DMS 273 (cell line): Measurements from ENCODE around the gene AGRN.

Experiments used
- DNase-seq: peaks from one replicate; lab custom pipeline; 2025; ENCODE audit not compliant: unreplicated experiment; lab: John Stamatoyannopoulos, UW

AGRN gene

DNA sequence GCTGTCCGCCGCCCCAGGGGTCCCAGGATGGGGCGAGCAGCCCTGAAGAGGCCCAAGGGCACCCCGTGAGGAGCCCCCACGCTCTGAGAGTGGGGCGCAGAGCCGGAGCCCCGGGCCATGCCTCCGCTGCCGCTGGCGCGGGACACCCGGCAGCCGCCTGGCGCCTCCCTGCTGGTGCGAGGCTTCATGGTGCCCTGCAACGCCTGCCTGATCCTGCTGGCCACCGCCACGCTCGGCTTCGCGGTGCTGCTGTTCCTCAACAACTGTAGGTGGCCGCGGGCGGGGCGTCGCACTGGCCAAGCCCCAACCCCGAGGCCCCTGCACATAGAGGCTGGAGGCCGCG lies 14.5 kb downstream of the AGRN start:
- DNase-seq: no peak

DNA sequence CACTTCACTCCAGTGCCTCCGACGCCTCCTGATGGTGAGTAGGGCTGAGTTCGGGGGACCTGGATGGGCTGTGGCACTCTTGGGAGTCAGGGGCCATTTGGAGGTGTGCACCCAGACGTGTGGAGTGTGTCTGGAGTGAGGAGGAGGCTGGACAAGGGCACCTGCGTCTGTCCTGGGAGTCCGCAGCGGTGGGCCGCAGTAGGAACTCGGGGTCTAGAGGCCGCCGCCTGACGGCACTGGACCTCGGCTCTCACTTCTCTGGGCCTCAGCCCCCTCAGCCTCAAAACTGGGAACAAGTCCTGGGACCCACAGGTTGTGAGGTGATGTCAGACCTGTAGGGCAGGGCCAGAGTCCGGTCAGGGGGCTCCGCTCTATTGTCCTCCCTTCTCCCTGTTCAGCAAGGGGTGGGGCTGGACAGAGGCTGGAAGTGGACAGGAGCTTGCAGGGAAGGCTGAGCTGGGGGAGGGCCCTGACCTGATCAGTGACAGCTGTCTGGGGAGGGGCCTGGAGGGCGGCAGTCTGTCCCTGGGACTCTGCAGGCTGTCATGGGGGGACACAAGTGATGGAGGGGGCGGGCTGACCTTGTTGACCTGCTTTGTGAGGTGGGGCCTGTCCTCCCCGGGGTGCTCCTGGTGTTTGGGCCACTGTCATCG lies 15.5 kb downstream of the AGRN start:
- DNase-seq: peak; percentile 34

DNA sequence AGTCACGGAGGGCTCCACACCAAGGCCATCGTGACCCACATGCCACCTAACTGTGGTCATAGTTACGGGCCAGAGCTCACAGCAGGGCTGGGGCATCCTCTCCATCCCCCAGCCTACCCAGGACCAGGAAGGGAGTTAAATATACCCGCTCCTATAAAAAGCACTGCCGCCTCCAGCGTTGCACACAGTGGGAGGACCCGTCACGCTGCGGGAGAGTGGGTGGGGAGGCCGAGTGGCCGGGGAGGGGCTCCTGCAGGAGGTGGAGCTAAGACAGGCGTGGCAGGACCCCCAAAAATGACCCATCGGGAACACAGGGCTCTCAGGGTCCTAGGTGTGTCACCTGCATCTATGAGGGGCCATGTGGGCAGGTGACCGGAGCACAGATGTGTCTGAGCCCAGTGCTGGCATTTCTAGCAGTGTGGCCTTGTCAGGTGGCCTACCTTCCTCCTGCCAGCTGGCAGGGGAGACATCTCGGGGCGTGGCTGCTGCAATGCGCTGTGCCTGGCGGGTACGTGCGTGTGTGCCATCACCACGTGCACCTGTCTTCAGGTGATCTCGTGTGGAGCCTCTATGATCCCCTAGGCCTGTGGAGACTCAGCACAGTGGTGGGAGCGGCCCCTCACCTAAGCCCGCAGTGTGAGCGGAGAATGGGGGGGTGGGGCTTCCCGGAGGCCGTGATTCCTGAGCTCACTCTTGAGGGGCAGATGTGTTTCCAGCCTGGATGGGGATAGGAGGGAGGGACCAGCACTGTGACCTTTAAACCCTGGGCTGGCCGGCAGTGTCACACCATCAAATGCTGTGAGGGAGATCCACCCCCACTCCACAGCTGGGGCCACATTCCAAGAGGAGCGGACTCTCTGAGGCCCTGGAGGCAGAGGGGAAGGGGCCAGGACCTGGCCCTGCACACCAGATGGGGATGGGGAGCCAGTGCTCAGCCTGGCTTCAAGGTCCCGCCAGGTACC lies 17.7 kb downstream of the AGRN start:
- DNase-seq: no peak

DNA sequence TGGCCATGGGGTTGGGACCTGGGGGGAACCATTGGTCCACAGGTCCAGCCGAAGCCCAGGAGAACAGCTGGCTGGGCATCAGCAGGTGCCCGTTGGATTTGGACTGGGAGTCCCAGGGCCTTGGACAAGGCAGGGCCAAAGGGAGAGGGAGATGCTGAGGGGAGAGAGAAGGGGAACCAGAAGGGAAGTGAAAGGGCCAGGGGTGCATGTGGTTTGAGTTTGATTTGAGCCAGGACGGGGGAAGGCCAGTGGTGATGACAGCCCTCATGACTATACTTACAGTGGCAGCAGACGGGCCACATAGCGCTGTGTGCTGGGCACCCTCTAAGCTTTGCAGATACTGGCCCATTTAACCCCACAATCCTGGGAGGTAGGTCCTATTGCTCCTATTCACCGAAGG lies 18.8 kb downstream of the AGRN start:
- DNase-seq: no peak

DNA sequence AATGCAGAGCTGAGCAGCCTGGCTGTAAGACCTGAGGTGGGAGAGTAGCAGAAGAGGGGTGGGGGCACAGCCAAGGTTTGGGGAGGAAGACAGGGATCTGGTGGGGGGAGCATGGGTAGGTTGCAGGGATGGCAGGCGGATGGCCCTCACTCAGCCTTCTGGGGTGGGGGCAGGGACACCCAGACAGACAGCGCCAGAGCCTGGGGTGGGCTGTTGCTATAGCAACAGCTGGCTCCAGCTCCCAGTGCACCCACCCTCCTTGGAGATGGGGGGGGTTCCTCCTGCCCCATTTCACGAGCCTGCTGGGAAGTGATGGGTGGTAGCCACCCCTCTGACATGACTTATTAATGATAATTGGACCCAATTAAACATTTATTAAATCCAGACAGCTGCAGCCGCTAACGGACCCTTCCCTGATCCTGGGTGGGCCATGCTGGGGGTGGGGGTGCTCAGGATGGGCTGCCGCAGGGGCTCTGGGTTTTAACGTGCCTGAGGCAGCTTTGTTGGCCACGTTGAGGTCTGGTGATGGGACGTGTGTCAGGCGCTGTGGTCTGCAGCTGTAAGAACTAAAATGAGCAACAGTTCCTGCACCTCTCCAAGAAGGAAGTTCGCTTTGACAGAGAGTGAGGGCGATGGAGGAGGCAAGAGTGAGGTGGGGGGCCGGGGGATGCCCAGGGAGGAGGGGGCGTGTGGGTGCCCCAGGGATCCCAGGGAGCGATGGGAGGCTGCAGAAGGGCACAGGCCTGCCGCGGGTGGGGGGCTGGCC lies 19.4 kb downstream of the AGRN start:
- DNase-seq: no peak

DNA sequence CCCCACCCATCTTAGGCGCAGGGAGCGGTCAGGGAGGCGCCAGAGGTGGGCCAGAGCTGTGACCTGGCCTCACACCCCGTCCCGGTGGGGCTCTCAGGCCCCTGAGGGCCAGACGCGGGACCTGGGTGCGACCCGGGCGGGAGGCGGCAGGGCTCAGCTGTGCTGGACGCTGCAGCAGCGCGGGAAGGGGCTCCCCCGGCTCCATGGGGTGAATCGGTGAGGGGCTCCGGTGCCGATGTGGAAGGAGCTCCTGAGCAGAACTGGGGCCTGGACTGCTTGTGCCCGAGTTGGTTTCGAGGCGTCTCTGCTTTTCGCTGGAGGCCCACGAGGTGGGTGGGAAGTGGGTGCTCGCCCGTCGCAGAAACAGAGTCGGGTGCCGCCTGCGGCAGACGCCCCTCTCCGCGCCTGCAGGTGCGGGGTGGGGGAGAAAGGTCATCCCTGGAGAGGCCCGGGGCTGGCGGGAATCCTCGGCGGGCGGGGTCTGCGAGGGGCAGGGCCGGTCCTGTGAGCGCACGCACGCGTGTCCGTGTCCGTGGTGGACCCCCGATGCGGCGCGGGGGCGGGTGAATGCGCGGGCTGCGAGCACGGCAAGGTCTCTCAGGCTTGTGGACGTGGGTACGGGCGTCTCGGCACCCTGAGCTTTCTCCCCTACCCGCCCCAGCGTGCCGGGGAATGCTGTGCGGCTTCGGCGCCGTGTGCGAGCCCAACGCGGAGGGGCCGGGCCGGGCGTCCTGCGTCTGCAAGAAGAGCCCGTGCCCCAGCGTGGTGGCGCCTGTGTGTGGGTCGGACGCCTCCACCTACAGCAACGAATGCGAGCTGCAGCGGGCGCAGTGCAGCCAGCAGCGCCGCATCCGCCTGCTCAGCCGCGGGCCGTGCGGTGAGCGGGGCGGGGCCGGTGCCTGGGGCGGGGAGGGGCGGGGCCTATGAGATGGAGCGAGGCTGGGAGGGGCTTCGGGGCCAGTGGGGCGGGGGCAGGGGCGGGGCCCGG lies 20.4 kb downstream of the AGRN start:
- peak; percentile 86 for DNase-seq

DNA sequence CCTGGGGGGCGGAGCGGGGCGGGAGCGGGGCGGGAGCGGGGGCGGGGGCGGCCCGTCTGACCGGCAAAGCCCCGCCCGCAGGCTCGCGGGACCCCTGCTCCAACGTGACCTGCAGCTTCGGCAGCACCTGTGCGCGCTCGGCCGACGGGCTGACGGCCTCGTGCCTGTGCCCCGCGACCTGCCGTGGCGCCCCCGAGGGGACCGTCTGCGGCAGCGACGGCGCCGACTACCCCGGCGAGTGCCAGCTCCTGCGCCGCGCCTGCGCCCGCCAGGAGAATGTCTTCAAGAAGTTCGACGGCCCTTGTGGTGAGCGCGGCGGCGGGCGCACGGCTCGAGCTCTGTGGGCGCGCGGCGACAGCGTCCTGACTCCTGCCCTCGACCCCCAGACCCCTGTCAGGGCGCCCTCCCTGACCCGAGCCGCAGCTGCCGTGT lies 21.2 kb downstream of the AGRN start:
- DNase-seq: no peak

DNA sequence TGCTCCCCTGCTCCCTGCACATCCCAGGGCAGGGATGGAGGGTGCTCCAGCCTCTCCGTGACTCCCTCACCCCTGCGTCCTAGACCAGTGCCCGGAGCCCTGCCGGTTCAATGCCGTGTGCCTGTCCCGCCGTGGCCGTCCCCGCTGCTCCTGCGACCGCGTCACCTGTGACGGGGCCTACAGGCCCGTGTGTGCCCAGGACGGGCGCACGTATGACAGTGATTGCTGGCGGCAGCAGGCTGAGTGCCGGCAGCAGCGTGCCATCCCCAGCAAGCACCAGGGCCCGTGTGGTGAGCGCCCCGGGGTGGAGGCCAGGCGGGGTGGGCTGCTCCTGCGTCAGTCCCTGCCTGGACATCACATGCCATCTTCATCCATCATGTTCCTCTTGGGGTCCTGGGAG lies 22.0 kb downstream of the AGRN start:
- DNase-seq: no peak

DNA sequence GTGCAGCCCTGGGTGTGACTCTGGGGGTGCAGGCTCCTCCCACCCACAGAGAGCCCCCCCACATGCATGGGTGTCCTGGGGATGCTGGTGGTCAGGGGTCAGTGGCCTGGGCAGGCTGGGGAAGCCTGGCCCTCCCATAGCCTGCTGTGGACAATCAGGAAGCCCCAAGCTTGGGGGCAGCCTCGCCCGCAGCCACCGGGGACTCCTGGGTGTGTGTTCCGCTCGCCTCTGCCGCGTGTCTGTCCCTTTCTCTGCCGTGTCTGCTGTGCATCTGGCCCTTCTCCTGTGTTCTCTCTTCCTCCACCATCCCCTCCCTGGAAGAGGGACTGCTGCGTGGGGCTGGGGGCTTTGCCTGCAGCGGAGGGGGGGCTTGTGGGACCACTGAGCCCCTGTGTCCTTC lies 22.9 kb downstream of the AGRN start:
- no peak for DNase-seq

DNA sequence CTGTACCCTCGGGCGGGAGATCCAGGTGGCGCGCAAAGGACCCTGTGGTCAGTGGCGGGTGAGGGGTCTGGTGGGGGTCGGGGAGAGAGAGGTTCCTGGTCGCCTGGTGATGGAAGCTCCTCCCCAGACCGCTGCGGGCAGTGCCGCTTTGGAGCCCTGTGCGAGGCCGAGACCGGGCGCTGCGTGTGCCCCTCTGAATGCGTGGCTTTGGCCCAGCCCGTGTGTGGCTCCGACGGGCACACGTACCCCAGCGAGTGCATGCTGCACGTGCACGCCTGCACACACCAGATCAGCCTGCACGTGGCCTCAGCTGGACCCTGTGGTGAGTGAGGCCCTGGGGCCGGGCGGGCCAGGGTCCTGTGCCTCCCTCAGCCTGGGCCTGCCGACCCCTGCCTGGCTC lies 23.5 kb downstream of the AGRN start:
- no peak for DNase-seq

DNA sequence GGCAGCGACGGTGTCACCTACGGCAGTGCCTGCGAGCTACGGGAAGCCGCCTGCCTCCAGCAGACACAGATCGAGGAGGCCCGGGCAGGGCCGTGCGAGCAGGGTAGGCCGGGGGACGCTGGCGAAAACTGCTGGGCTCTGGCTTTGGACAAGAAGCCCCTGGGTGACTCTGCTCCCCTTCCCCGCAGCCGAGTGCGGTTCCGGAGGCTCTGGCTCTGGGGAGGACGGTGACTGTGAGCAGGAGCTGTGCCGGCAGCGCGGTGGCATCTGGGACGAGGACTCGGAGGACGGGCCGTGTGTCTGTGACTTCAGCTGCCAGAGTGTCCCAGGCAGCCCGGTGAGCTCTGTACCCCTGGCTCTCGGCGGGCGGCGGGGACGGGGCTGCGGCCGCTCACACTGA lies 24.0 kb downstream of the AGRN start:
- no peak for DNase-seq

DNA sequence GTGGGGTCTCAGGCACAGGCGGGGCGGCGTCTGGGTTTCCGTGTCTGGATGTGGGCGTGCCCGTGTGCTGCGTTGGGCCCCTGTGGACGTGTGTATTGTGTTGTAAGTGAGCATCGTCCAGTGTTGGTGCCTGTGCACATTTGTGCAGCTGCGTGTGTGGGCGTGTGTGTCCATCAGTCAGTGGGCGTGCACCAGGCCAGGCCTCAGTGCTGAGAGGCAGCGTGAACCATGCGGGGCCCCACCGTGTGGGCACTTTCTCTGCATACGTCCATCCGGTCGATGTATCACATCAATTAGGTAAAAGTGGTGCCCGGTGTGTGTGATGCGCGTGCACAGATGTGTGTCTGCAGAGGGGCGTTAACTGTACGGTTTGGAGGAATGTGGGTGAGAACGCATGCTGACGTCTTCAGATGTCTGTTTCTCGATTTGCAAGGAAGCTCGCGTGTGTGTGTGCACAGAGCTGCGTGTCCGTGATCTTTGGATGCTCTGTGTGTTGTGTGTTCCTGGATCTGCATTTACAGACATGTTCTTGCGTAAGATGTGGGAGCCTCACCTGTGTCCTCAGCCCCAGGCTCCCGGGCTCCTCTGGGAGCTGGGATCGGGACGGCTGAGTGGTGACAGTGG lies 24.6 kb downstream of the AGRN start:
- DNase-seq: no peak

DNA sequence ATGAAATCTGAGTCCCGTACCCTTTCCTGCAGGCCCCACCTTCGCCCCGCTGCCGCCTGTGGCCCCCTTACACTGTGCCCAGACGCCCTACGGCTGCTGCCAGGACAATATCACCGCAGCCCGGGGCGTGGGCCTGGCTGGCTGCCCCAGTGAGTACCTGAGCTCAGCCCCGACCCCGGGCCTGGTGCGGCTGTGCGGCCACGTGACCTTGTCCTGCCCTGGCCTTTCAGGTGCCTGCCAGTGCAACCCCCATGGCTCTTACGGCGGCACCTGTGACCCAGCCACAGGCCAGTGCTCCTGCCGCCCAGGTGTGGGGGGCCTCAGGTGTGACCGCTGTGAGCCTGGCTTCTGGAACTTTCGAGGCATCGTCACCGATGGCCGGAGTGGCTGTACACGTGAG lies 25.2 kb downstream of the AGRN start:
- no peak for DNase-seq

DNA sequence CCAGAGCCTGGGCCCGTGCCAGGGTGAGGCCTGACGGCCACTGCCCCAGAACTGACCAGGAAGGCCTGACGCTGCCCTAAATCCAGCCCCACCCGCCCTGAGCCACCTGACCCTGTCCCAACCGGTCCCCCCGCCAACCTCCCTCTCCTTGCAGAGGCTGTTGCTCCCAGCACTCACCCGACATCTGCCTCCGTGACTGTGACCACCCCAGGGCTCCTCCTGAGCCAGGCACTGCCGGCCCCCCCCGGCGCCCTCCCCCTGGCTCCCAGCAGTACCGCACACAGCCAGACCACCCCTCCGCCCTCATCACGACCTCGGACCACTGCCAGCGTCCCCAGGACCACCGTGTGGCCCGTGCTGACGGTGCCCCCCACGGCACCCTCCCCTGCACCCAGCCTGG lies 26.3 kb downstream of the AGRN start:
- no peak for DNase-seq

DNA sequence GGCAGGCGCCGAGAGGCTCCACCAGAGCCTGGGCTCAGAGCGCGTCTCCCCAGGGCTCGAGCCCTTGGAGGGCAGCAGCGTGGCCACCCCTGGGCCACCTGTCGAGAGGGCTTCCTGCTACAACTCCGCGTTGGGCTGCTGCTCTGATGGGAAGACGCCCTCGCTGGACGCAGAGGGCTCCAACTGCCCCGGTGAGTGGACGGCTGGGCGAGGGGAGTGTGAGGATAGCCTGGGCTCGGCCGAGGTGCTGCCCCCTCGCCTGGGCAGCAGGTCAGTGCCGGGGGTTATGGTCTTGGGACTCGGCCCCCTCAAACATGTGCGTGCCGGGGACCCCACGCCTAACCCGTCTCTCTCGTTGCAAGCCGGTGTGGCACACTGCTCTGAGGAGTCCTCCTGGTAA lies 26.8 kb downstream of the AGRN start:
- DNase-seq: no peak

DNA sequence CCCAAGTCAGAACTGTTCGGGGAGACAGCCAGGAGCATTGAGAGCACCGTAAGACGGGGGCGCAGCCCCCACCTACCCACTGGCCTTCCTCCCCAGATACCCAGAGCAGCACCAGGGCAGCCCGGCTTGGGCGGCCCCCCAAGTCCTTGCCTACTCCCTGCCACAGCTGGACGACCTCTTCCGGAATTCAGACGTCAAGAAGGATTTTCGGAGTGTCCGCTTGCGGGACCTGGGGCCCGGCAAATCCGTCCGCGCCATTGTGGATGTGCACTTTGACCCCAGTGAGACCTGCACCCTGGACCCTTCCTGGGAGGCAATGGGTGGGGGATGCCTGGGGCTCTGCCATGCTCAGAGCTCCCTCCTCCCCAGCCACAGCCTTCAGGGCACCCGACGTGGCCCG lies 27.5 kb downstream of the AGRN start:
- no peak for DNase-seq

DNA sequence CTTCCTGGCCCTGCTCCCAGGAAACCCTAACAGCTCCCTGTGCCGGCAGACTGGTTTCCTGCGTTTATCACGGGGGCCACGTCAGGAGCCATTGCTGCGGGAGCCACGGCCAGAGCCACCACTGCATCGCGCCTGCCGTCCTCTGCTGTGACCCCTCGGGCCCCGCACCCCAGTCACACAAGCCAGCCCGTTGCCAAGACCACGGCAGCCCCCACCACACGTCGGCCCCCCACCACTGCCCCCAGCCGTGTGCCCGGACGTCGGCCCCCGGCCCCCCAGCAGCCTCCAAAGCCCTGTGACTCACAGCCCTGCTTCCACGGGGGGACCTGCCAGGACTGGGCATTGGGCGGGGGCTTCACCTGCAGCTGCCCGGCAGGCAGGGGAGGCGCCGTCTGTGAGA lies 28.0 kb downstream of the AGRN start:
- DNase-seq: no peak

DNA sequence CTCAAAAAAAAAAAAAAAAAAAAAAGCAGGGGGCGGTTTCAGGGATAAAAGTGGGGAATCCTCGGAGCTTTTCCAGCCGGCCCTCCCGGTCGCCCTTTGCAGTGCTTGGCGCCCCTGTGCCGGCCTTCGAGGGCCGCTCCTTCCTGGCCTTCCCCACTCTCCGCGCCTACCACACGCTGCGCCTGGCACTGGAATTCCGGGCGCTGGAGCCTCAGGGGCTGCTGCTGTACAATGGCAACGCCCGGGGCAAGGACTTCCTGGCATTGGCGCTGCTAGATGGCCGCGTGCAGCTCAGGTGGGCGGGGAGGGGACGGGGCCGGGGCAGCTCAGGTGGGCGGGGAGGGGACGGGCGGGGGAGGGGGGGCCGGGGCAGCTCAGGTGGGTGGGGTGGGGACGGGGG lies 28.8 kb downstream of the AGRN start:
- no peak for DNase-seq

DNA sequence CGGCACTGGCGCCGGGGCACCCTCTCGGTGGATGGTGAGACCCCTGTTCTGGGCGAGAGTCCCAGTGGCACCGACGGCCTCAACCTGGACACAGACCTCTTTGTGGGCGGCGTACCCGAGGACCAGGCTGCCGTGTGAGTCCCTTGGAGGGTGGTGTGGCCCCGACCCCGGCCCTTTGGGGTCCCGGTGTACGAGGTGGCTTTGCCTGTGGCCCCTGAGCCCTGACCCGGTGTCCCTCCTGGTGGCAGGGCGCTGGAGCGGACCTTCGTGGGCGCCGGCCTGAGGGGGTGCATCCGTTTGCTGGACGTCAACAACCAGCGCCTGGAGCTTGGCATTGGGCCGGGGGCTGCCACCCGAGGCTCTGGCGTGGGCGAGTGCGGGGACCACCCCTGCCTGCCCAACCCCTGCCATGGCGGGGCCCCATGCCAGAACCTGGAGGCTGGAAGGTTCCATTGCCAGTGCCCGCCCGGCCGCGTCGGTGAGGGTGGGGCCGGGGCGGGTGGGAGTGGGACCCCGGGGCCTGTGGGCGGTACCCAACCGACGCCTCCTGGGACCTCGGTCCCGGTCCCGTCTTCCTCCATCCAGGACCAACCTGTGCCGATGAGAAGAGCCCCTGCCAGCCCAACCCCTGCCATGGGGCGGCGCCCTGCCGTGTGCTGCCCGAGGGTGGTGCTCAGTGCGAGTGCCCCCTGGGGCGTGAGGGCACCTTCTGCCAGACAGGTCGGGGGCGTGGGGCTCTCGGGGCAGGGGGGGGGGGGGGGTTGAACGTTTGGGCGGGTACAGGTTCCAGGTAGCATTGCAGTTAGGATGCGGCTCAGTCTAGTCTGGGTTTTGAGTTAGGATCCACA lies 29.6 kb downstream of the AGRN start:
- no peak for DNase-seq
